ENCODE measurements around the gene ADAMTS2.

- TF ChIP-seq CTCF (IDR thresholded peaks at IDR 0.05; ENCODE audit: low read length) (no peak), EZH2 (IDR thresholded peaks at IDR 0.05; ENCODE audit: borderline replicate concordance, low read length) (no peak)
Measured at GRCh38 chr5:179228341-179229121, 116.7 kb downstream of the ADAMTS2 start.

Data from OCI-LY1 (cell line).